Measurements from ENCODE around the gene PCSK2.
A peak's percentile ranks its signal among the peaks of the same experiment; 100 is the strongest.

Gene PCSK2

DNA sequence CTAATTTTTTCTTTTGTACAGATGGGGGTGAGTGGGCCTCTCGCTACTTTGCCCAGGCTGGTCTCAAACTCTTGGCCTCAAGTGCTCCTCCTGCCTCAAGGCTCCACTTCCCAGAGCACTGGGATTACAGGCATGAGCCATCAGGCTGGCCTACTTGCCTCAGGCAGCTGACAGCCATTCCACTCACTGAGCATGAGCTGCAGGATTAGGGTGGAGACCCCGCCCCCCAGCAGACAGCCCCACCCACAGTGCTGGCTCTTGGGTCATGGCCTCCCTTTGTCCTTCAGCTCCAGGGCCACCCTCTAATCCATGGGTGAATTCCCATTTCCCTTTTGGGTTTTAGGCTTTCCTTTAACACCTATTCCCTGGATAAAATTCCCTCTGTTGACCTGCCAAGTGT is 222.2 kb downstream of the PCSK2 start:
- no peak for DNase-seq

DNA sequence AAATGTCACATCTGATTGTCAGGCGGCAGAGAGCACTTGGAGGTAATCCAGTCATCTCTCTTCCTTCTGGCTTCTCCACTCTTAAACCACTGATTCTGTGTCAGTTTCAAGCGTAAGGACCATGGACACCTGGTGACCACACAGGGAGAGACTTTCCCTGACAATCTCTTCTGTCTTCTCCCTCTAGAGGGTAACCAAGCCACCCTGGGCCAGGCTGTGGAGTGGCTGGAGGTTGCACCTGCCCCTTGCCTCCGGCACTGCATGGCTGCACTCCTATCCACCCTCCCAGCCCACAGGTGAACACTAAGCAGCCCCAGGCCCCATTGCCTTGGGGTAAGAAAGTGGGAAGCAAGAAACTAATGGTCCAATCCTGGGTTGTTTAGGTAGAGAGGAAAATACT is 225.6 kb downstream of the PCSK2 start:
- no peak for DNase-seq

DNA sequence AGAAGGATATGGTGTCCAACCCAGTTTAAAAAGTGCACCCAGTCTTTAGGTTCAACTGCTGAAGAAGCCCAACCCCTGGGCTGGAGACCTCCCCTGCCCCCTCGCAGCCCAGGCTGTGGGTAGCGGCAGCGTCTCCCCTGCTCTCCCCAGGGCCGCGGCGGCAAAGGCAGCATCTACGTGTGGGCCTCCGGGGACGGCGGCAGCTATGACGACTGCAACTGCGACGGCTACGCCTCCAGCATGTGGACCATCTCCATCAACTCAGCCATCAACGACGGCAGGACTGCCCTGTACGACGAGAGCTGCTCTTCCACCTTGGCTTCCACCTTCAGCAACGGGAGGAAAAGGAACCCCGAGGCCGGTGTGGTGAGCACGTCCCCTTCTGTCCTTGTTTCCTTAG is 226.8 kb downstream of the PCSK2 start:
- no peak for DNase-seq

DNA sequence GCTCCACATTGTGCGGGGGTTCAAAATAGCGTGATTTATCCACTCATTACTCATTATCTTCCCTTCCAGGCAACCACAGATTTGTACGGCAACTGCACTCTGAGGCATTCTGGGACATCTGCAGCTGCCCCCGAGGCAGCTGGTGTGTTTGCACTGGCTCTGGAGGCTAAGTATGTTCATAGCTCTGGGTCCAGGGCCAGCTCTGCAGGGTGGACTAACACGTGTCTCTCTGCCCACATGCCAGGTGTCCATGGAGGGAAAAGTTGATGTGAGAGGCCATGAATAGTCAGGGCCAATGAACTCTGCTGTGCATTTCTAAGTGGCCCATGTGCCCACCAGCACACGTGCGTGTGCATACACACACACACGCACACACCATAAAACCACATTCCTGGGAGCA is 229.4 kb downstream of the PCSK2 start:
- no peak for DNase-seq

DNA sequence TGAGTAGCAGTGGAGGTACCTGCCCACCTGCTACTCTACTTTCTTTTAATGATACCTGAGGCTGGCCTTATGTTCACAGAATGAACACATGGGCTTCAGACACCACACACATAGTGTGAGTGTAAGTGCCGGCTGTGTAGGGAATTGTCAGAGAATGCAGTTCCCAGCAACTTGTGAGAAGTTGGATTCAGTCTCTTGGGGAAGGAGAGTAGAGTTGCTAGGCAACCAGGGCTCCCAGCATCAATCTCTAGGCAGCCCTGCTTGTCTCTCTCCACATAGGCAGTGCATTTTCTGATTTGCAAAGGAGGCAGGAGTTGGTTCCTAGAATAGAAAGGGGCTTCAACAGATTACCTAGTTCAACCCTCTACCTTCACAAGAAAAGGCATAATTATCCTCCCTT is 230.2 kb downstream of the PCSK2 start:
- DNase-seq: no peak

DNA sequence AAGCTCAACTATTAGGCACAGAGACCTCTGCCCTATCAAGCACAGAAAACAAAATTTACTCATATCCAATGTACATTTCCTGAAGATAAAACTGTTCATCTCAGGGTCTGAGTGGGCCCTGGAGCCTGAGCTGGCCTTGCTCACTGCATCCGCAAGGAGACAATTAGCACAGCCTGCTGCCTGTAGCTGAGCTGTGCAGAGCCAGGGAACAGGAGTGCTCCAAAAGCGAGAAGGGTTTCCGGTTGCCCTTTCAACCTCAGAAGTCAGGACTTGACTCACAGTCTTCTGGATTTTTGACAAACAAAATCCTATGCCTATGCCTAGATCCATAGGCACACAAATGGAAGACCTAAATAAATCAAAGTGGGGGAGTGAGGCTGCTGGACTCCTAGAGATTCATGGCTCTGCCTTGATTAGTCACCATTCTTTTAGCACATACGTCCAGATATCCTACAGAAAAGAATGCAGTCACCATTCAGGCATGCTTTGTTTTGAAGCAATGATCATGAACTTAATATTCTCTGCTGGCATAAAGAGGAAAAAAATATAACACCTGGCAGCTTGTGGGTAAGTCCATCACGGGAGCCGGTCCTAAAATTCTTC is 230.8 kb downstream of the PCSK2 start:
- DNase-seq: peak; percentile 80

DNA sequence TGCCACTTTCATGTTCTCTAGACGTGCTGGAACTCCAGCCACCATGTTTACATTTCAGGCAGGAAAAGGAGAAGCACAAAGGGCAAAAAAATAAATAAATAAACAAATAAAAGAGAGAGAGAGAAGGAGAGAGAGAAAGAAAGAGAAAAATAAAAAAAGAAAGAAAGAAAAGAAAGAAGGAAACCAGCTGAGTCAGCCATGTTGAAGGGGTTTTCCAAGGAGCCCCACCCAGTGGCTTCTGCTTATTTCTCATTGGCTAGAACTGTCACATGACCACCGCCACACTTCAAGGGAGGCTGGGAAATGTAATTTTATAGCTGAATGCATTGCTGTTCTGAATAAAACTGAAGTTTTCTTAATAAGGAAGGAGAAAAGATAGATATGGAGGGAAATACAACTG is 233.3 kb downstream of the PCSK2 start:
- no peak for DNase-seq

DNA sequence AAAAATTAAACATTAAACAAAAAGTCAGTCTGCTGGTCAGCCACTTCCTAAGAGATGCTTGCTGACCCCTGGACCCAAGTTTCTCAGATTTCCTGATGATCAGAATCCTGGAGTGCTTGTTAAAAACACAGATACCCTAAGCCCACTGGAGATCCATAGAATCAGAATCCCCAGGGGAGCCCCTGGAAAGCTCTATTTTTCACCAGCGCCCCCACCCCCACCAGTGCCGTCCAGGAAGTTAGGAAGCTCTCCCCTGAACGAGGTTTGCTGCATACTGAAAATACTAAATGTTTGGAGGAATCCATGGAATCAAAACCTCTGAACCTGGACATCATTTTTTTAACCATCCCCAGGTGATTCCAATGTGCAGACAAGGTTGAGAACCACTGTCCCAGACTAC is 235.1 kb downstream of the PCSK2 start:
- no peak for DNase-seq

DNA sequence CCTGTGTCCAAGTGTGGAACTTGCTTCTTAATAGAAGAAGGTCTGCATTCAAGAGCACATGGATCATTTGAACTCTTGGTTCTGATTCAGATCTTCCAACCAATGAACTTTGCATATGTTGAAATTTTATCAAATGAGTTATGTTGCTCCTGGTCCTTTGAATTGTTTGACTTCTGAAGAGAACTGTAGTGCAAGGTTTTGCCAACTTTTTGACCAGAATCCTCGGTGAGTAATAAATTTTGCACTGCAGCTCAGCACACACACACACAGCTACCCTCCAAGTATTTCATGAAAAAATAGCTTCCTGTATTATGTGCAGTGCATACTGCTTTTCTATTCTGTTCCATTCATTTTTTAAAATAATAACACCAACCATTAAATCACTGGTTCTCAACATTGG is 236.9 kb downstream of the PCSK2 start:
- DNase-seq: peak; percentile 25

DNA sequence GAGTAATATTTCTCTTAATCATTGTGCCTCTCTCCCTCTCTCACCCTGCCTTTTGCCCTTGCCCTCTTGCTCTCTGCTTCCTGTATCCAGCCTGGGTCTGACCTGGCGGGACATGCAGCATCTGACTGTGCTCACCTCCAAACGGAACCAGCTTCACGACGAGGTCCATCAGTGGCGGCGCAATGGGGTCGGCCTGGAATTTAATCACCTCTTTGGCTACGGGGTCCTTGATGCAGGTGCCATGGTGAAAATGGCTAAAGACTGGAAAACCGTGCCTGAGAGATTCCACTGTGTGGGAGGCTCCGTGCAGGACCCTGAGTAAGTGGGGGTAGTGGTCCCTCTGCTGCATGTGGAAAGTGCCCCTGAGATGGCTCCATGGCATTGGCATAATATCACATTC is 238.4 kb downstream of the PCSK2 start:
- DNase-seq: no peak

DNA sequence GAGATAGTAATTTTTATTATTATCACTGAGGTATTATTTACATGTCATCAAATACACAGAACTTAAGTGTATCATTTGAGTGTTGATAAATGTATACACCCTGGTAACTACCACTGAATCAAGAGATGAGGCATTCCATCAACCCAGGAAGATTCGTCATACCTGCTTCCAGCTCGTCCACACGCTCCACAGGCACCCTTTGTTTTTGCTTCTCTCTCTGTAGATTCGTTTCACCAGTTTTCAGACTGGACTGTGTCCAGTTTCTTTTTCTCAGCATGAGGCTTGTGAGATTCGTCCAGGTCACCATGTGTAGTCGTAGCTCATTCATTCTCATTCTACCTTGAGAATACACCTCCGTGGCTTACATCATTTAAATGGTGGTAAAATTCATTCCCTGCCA is 239.8 kb downstream of the PCSK2 start:
- DNase-seq: no peak

DNA sequence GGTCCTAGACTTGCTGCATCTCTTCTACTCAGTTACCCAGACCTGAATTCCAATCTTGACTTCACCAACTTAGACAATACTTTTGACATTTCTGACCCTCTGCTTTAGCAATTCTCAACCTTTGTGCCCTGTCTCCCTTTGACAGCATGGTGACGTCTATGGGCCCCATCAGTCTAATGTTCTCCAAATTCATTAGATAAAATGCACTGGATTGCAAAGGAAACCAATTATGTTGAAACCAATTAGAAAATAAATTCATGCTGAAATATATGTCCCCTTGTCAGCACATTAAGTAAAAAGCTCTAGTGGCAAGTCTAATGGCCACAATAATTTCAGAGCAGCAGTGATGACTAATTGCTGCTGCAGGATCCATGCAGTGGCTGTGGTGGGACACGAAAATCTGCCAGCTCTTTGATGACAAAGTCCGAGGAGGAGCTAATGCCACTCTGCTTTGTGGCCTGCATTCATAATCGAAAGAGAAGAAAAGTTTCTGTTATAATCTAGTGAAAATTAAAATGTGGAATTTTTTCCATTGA is 240.3 kb downstream of the PCSK2 start:
- DNase-seq: no peak

DNA sequence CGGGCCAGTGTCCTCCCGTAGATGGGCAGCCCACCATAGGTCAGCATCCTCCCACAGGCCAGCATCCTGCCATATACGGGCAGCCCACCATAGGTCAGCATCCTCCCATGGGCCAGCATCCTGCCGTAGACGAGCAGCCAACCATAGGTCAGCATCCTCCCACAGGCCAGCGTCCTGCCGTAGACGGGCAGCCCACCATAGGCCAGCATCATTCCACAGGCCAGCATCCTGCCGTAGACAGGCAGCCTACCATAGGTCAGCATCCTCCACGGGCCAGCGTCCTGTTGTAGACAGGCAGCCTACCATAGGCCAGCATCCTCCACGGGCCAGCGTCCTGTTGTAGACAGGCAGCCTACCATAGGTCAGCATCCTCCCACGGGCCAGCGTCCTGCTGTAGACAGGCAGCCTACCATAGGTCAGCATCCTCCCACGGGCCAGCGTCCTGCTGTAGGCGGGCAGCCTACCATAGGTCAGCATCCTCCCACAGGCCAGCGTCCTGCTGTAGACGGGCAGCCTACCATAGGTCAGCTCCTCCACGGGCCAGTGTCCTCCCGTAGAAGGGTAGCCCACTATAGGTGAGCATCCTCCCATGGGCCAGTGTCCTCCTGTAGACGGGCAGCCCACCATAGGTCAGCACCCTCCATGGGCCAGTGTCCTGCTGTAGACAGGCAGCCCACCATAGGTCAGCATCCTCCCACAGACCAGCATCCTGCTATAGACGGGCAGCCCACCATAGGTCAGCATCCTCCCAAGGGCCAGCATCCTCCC is 241.4 kb downstream of the PCSK2 start:
- DNase-seq: no peak

DNA sequence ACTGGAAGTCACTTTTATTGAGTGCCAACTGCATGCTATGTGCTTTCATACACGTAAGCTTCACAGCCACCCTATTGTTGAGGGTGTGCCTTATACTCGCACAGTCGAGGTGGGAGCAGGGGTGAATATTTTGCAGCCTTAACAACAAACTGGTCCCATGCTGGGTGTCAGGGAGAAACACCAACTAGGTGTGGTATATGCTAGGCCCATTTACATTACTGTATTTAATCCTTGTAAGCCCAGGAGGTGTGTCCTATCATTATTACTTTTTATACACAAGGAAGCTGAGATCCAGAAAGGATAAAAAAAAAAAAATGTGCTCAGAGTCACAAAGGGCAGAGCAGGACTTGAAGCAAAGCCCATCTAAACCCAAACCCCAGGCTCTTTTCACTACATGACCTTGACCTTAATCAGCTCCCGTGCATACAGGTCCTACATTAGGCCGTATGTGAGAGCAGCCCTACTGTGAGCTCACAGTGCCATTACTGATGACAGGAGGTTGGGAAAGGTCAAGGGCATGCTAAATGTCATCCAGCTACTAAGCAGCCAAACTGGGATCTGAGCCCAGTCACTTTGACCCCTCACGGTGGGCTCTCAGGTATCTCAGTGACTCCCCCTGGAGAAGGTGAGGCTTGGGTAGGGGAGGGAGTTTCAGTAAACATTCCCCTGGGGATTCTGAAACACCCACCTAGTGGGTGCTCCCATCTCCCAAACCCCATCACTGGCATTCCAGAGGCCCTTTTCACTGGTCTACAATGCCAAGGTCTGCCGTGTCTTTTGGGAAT is 242.6 kb downstream of the PCSK2 start:
- no peak for DNase-seq

DNA sequence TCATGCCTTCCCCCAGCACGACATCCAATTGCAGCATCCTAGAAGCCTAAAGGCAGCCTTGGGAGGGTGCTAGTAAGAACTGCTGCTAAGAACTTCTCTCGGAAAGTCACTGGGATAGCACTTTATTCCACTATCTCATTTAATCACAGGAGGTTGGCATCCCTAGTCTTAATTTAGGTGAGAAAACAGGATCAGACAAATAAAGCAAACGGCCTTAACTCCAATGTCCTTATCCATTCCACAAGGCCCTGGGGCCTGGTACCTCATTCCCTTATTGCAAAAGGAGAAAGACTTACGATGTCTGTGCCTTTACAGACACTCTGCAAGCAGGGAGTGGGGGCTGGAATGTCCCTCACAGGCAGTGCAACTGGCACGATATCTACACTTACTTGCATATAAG is 243.7 kb downstream of the PCSK2 start:
- DNase-seq: no peak

DNA sequence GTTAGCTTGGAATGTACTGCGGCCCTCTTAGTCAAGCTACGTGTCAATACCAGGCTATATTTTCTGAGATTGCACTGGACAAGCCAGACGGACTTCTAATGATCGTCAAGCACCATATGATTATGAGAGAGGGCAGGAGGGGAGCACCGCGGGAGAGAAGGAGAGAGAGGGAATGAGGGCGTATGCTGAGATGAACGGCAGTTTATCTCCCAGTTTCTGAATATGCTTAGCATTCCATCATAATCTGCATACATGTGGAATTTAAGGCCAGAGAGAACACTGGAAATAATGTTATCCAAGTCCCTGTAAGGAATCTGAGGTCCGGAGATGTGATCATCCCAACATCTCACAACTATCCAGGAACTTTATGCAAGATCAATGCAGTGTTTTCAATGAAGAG is 244.1 kb downstream of the PCSK2 start:
- DNase-seq: no peak

DNA sequence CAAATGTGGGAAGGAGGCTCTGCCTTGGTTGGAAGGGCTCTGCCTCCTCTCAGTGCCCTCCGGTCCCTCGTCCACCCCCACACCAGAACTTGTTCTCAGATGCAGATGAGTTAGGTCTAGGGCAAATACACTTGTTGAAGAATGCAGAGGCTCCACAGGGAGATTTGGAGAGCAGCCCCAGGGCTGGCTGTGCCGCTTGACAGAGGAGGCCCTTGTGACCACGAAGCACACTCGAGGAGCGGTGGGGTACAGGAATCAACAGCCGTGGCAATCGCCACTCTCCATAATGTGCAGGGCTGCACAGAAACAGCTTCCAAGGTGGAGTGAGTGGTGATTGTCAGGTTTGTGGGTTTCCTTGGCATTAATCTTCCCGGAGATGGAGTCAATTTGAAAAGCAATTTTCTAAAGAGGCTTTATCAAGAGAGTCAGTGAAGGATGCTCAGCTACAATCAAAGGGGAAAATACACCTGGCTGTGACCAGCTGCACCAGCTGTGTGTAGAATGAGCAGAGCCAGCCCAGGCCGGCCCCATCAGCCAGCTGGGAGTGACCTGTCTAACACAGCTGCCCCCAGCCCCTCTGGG is 244.9 kb downstream of the PCSK2 start:
- no peak for DNase-seq

DNA sequence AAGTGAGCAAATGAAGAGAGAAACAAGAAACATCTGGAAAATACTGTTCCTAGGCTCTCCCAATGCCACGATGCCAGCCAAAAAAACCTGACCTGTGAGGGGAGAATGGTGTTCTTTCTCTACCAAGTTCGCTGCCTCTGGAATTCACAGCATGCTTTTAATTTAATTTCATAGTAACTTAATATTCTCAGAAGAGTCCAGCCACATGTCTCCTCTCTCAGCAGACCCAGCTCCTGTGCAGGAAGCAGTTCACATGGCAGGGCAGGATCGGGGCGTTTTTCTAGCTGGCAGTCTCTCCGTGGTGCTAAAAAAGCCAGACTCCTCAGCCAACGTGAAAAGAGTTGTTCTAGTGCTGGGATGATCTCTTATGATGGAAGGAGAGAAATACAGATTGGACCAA is 246.8 kb downstream of the PCSK2 start:
- no peak for DNase-seq

DNA sequence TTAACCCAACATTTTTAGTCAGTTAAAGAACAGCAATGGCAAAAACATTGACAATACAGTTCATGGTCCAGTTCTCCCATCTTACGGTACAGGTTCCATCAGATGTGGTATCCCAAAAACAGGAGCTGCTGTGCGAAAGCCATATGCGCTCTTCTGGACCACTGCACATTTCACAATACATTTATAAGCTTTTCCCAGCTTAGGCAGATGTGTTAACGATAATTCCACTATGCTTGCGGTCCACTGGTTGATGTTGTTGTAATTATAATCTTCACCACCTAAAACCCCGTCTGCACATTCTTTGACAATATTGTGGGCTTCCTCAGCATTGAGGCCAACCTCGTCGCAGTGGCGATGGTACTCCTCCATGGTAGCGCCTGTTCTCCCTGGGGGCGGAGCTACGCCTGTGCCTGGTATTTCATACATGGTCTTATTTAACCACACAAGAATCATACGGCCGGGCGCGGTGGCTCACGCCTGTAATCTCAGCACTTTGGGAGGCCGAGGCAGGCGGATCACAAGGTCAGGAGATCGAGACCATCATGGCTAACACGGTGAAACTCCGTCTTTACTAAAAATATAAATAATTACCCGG is 252.3 kb downstream of the PCSK2 start:
- no peak for DNase-seq

DNA sequence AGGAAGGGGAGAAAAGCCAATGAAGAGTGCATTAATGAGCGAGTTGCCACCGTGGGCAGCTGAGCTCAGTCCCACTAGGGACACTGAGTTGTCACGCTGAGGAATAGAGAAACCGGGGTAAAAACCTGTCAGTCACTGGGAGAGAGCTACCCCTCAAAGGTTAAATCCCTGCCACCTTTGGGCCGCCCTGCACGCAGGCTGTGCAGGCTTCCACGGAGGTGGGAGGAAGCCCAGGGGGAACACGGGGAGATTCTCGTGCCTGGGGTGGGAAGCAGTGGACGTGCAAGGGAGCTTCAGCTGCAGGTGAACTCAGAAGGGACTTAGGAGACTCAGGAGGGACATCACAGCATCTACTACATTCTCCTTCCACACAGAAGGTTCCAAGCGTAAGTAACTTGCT is 253.9 kb downstream of the PCSK2 start:
- no peak for DNase-seq

DNA sequence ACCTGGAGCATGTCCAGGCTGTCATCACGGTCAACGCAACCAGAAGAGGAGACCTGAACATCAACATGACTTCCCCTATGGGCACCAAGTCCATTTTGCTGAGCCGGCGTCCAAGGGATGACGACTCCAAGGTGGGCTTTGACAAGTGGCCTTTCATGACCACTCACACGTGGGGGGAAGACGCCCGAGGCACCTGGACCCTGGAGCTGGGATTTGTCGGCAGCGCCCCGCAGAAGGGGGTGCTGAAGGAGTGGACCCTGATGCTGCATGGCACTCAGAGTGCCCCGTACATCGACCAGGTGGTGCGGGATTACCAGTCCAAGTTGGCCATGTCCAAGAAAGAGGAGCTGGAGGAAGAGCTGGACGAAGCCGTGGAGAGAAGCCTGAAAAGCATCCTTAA is 254.8 kb downstream of the PCSK2 start:
- DNase-seq: no peak

DNA sequence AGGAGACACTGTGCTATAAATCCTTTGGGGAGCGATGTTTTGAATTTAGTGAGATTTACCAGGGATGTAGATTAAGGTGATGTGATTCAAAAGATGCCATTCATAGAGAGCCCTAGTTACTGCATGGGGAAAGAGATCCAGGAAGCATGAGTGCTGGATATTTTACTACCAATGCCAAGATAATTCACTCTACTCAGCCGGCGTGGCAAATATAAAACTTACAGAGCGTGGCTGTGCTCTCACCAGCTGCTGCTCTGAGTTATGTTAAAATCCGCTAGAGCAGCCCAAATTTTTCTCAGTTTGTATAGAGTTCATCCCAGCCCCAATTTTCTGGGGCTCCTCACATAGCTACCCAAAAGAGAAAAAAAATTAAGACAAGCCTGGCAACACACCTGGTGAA is 255.7 kb downstream of the PCSK2 start:
- no peak for DNase-seq

DNA sequence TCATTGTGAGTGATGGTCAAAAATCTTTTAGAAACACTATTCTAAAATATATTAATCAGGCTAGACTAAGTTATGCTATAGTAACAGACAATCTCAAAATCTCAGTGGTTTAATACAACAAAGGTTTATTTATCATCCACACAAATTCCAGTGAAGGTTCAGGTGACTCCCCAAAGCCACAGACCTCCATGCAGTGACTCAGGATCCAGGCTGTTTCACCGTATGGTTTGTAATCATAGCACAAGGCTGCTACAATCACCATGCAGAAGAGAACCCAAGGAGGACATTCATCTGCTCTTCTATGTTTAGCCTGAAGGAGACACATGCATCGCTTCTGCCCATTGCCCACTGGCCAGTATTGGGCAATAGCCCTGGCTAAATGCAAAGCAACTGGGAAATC is 258.2 kb downstream of the PCSK2 start:
- no peak for DNase-seq

Data from fibroblast of skin of right biceps (primary cell).